HepG2 (cell line): ENCODE data around the gene VIT.

Experiments
- CENPT ChIP-seq: sonication (generic); formaldehyde crosslinking; IDR thresholded peaks from 2 replicates; pipeline ENCODE4 v1.8.0; 2022; ENCODE audit warnings: low read depth, mild to moderate bottlenecking, moderate library complexity, missing genetic modification reagents
- CREM ChIP-seq, 2 experiments: sonication (generic) in 1 of 2; formaldehyde crosslinking in 1 of 2; IDR thresholded peaks; 2 replicates each; pipeline versions ENCODE4 v1.4.0 to v1.6.1; 2016 to 2020; ENCODE audit warnings: antibody characterized with exemption in 1 of 2, mild to moderate bottlenecking in 1 of 2, missing genetic modification reagents in 1 of 2
- CTCF ChIP-seq: sonication (generic); formaldehyde crosslinking; IDR thresholded peaks from 2 replicates; pipeline ENCODE4 v1.5.0; 2020; ENCODE audit warnings: mild to moderate bottlenecking, missing genetic modification reagents, moderate library complexity
- EZH2 ChIP-seq: conservative IDR thresholded peaks from 2 replicates; pipeline ENCODE4 v1.6.1; 2012; ENCODE audit warnings: mild to moderate bottlenecking, low read depth, low read length, moderate library complexity
- GMEB1 ChIP-seq: sonication (generic); formaldehyde crosslinking; IDR thresholded peaks from 2 replicates; pipeline ENCODE4 v1.5.1; 2020; ENCODE audit warnings: missing genetic modification reagents, mild to moderate bottlenecking, borderline replicate concordance
- HDAC6 ChIP-seq: fragments of 200-600 bp; sonication (generic); IDR thresholded peaks from 2 replicates; pipeline ENCODE4 v1.7.0; 2017; ENCODE audit warnings: mild to moderate bottlenecking, antibody characterized with exemption, low read length, low read depth
- HIVEP1 ChIP-seq: sonication (generic); formaldehyde crosslinking; IDR thresholded peaks from 2 replicates; pipeline ENCODE4 v1.4.0; 2020; ENCODE audit warnings: mild to moderate bottlenecking, missing genetic modification reagents
- NR3C1 ChIP-seq: sonication (generic); formaldehyde crosslinking; IDR thresholded peaks from 2 replicates; pipeline ENCODE4 v1.4.0; 2020; ENCODE audit warnings: missing genetic modification reagents
- SALL2 ChIP-seq: sonication (generic); formaldehyde crosslinking; IDR thresholded peaks from 2 replicates; pipeline ENCODE4 v1.8.1; 2023; ENCODE audit warnings: mild to moderate bottlenecking, missing genetic modification reagents, inconsistent platforms
- SRSF4 ChIP-seq: fragments of 200-400 bp; formaldehyde crosslinking; IDR thresholded peaks from one replicate; pipeline ENCODE4 v1.6.1; 2018; ENCODE audit warnings: mild to moderate bottlenecking, low read depth, low read length, moderate library complexity; ENCODE audit not compliant: poor library complexity, severe bottlenecking
- YY1 ChIP-seq: IDR thresholded peaks from 2 replicates; pipeline ENCODE4 v1.6.1; 2011; ENCODE audit warnings: low read length, low read depth, moderate library complexity, mild to moderate bottlenecking; ENCODE audit not compliant: insufficient read depth, insufficient replicate concordance
- ZFP91 ChIP-seq: sonication (generic); formaldehyde crosslinking; IDR thresholded peaks from 2 replicates; pipeline ENCODE4 v1.9.0; 2022; ENCODE audit warnings: missing genetic modification reagents, mild to moderate bottlenecking, borderline replicate concordance
- ZNF451 ChIP-seq: sonication (generic); formaldehyde crosslinking; IDR thresholded peaks from 2 replicates; pipeline ENCODE4 v1.5.0; 2020; ENCODE audit warnings: mild to moderate bottlenecking, missing genetic modification reagents

- TF ChIP-seq ZFP91 (CRISPR knock-in tag) = no peak
- no peak for TF ChIP-seq SRSF4
- no peak for TF ChIP-seq CTCF
- no peak for TF ChIP-seq GMEB1
- no peak for TF ChIP-seq CENPT (CRISPR knock-in tag)
- no peak for TF ChIP-seq HDAC6
- no peak for TF ChIP-seq NR3C1 (CRISPR knock-in tag)
- TF ChIP-seq YY1 = no peak
- no peak for TF ChIP-seq CREM (IDR thresholded peaks at IDR 0.05)
- no peak for TF ChIP-seq CREM (CRISPR knock-in tag; IDR thresholded peaks at IDR 0.05)
- TF ChIP-seq EZH2 = no peak
- TF ChIP-seq HIVEP1 = no peak
- TF ChIP-seq SALL2 = no peak
- TF ChIP-seq ZNF451 (CRISPR knock-in tag) = no peak
Observed at GRCh38 chr2:36834203-36834602, 137.7 kb downstream of the VIT start.
